ENCODE results near the gene FAM107B. TPM values are rescaled to one million over a fixed set of nuclear protein-coding genes. Genes with fewer than 3 reads are reported as not detected.

Gene FAM107B
- total and polyA plus RNA-seq, 2 donors (not counting 3 experiments of a cell fraction or from before 2014, with no cell fraction given), result 39.2 to 176 TPM

GRCh38 chr10:14784459-14785055 is 9.9 kb upstream of the FAM107B start:
- FAIRE-seq (no peak), DNase-seq (ENCODE audit: low read depth, low spot score) (no peak)
- Histone ChIP-seq H3K4me3 (replicated peaks in 1 of 3; ENCODE audit: insufficient read depth in 1 of 3, low read depth in 1 of 3, low read length in 3 of 3) (no peak overlapping the region), H3K4me1 (ENCODE audit: control insufficient read depth, extremely low read depth, insufficient read depth, low read length) (peaks cover 25% of the 10 kb centered on the region), H3K36me3 (ENCODE audit: control insufficient read depth in 2 of 2, extremely low read depth in 1 of 2, insufficient read depth in 2 of 2, low read length in 2 of 2) (no peaks in the 10 kb centered on the region), H2AFZ (ENCODE audit: low read depth, low read length) (no peak overlapping the region), H4K20me1 (replicated peaks; ENCODE audit: control insufficient read depth, extremely low read depth, insufficient read depth, low read length) (no peaks in the 10 kb centered on the region), H3K9ac (replicated peaks; ENCODE audit: extremely low read depth, insufficient read depth, low read length) (no peak overlapping the region), H3K4me2 (ENCODE audit: insufficient read depth, low read length) (no peak overlapping the region), H3K9me1 (replicated peaks; ENCODE audit: control insufficient read depth, extremely low read depth, insufficient read depth, low read length) (no peaks in the 10 kb centered on the region), H3K27me3 (ENCODE audit: control insufficient read depth in 2 of 2, insufficient read depth in 2 of 2, low read length in 2 of 2) (no peaks in the 10 kb centered on the region), H3K27ac (ENCODE audit: insufficient read depth, low read depth, low read length) (no peak overlapping the region), H3K79me2 (ENCODE audit: control insufficient read depth, insufficient read depth, low read length) (no peaks in the 10 kb centered on the region), H3K9me3 (replicated peaks; ENCODE audit: control insufficient read depth, insufficient read depth, low read length) (no peaks in the 10 kb centered on the region)
- intact Hi-C loops (cut with micrococcal nuclease), result no loop called here
- no TSS peak for BruUV-seq (replicated peaks)
- TF ChIP-seq EZH2 (IDR thresholded peaks at IDR 0.05; ENCODE audit: borderline replicate concordance, low read depth, low read length, severe bottlenecking), result no peak
- dilution Hi-C loops (cut with MboI; ENCODE audit: extremely low pct_ligation_motif_present, low sequenced_read_pairs), result no loop called here
- ChIA-PET POLR2A (no interaction called here), CTCF (interaction anchor here (1.0 kb wide), 1 partner anchor 18 kb away, joined by 5 read pairs; no protein-coding TSS in a partner anchor)

- TF ChIP-seq FOS (IDR thresholded peaks at IDR 0.05; ENCODE audit: borderline replicate concordance, insufficient read depth, low read length), result peak; percentile 91
- TF ChIP-seq JUN (IDR thresholded peaks at IDR 0.05; ENCODE audit: borderline replicate concordance, insufficient read depth, insufficient read length, low read depth), result peak; percentile 89
- peak; percentile 92 for TF ChIP-seq POLR2A (IDR thresholded peaks at IDR 0.05; ENCODE audit: low read depth, low read length)
- TF ChIP-seq POLR2AphosphoS5 (IDR thresholded peaks at IDR 0.05; ENCODE audit: insufficient read depth, low read depth, low read length), result peak; percentile 98
- TF ChIP-seq EZH2 (IDR thresholded peaks at IDR 0.05; ENCODE audit: borderline replicate concordance, low read depth, low read length, severe bottlenecking), result no peak
- TF ChIP-seq, protein P1, sequence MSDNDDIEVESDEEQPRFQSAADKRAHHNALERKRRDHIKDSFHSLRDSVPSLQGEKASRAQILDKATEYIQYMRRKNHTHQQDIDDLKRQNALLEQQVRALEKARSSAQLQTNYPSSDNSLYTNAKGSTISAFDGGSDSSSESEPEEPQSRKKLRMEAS (IDR thresholded peaks at IDR 0.05; ENCODE audit: insufficient read depth, insufficient read length), result no peak
- peak; percentile 3 for TF ChIP-seq MYC (IDR thresholded peaks at IDR 0.05; ENCODE audit: low read depth, low read length)
- TF ChIP-seq GATA2 (IDR thresholded peaks at IDR 0.05; ENCODE audit: insufficient read depth, insufficient read length, low read depth, low read length), result peak; percentile 100
- TF ChIP-seq CTCF (IDR thresholded peaks at IDR 0.05; ENCODE audit: extremely low read depth in 1 of 2, insufficient read depth in 1 of 2, low read depth in 1 of 2, low read length in 2 of 2), result no peak
- no TSS peak for BruUV-seq (replicated peaks)
- CTCF ChIA-PET, result interaction anchor here (0.7 kb wide), 2 partner anchors 35 to 324 kb away, joined by 3 read pairs; no protein-coding TSS in a partner anchor
- Histone ChIP-seq H3K36me3 (ENCODE audit: control insufficient read depth in 2 of 2, extremely low read depth in 1 of 2, insufficient read depth in 2 of 2, low read length in 2 of 2) (no peaks in the 10 kb centered on the region), H3K27ac (ENCODE audit: insufficient read depth, low read depth, low read length) (peak overlapping the region; percentile 90), H3K79me2 (ENCODE audit: control insufficient read depth, insufficient read depth, low read length) (no peaks in the 10 kb centered on the region), H3K4me2 (ENCODE audit: insufficient read depth, low read length) (peak overlapping the region; percentile 48), H3K4me3 (replicated peaks in 1 of 3; ENCODE audit: insufficient read depth in 1 of 3, low read depth in 1 of 3, low read length in 3 of 3) (no peak overlapping the region), H4K20me1 (replicated peaks; ENCODE audit: control insufficient read depth, extremely low read depth, insufficient read depth, low read length) (no peaks in the 10 kb centered on the region), H3K9ac (replicated peaks; ENCODE audit: extremely low read depth, insufficient read depth, low read length) (peak overlapping the region; percentile 64), H3K4me1 (ENCODE audit: control insufficient read depth, extremely low read depth, insufficient read depth, low read length) (peaks cover 39% of the 10 kb centered on the region), H2AFZ (ENCODE audit: low read depth, low read length) (no peak overlapping the region), H3K9me3 (replicated peaks; ENCODE audit: control insufficient read depth, insufficient read depth, low read length) (no peaks in the 10 kb centered on the region), H3K27me3 (ENCODE audit: control insufficient read depth in 2 of 2, insufficient read depth in 2 of 2, low read length in 2 of 2) (no peaks in the 10 kb centered on the region), H3K9me1 (replicated peaks; ENCODE audit: control insufficient read depth, extremely low read depth, insufficient read depth, low read length) (no peaks in the 10 kb centered on the region)
- dilution Hi-C loops (cut with MboI; ENCODE audit: extremely low pct_ligation_motif_present, low sequenced_read_pairs) (no loop called here), intact Hi-C loops (cut with micrococcal nuclease) (loop anchor here (1.0 to 2.0 kb wide), 9 partner anchors 15 to 284 kb away; partner anchors contain the start of genes CDNF, HSPA14, MSANTD7 and SUV39H2)
- DNase-seq (ENCODE audit: low read depth, low spot score), result peak; percentile 100
- POLR2A ChIA-PET, result interaction anchor here (0.6 to 0.7 kb wide), 5 partner anchors 30 to 419 kb away, joined by 3 to 15 read pairs (median 5); no protein-coding TSS in a partner anchor
- peak; percentile 97 for FAIRE-seq
Measured at GRCh38 chr10:14782691-14783363, 8.1 kb upstream of the FAM107B start.

All from endothelial cell of umbilical vein (primary cell).